Neural cell (in vitro differentiated cells): ENCODE results near the gene TIPARP.

Experiments used
- EZH2 ChIP-seq: fragments of 200-600, 300-800 bp; shearing (Covaris generic), sonication (generic); IDR thresholded peaks from 2 replicates; pipeline ENCODE4 v1.6.1; 2014; ENCODE audit warnings: antibody characterized with exemption, low read length, borderline replicate concordance, mild to moderate bottlenecking; ENCODE audit not compliant: insufficient read depth, poor library complexity, severe bottlenecking
- POLR2AphosphoS5 ChIP-seq: IDR thresholded peaks from 2 replicates; pipeline ENCODE4 v1.6.1; 2012
- RAD21 ChIP-seq: fragments of 450-650 bp; conservative IDR thresholded peaks from 2 replicates; pipeline ENCODE4 v1.6.1; 2014; ENCODE audit warnings: antibody characterized with exemption, mild to moderate bottlenecking, moderate library complexity
- TF ChIP-seq, protein P1 (sequence below): fragments of 450-650 bp; IDR thresholded peaks from 2 replicates; pipeline ENCODE4 v1.5.1; 2014; ENCODE audit warnings: antibody characterized with exemption, mild to moderate bottlenecking, moderate library complexity; ENCODE audit not compliant: poor library complexity, severe bottlenecking

DNA sequence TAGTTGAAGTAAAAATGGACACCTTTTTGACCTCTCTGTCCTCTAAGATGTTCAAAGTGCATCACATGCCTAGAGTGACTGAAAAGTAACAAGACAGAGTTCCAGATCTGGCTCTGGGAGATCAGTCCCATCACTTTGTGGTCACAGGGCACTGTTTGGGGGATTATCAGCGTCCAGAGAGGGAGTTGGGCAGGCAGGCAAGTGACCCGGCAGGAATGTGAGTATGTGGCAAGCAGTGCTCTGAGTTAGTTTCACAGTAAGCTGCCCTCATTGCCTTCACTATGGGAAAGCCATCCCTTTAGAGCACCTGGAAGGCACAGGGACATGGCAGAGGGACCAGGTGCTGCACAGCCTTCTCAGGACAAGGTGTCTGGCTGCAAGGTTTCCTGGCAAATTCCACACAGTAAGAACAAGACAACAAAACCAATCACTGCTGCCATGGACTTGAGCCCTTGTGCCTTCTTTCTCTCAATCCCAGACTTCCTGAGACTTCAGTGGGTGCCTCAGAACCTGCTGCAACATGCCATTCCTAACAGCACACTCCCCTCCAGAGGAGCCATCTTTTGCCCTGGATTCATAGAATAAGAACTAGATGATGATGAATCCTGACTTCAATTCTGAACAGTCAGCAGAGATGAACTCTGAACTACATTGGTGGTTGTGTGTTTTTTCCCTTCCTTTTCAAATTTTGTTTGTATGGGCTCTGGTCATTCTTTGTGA lies 55.2 kb downstream of the TIPARP start:
- TF ChIP-seq, protein P1, sequence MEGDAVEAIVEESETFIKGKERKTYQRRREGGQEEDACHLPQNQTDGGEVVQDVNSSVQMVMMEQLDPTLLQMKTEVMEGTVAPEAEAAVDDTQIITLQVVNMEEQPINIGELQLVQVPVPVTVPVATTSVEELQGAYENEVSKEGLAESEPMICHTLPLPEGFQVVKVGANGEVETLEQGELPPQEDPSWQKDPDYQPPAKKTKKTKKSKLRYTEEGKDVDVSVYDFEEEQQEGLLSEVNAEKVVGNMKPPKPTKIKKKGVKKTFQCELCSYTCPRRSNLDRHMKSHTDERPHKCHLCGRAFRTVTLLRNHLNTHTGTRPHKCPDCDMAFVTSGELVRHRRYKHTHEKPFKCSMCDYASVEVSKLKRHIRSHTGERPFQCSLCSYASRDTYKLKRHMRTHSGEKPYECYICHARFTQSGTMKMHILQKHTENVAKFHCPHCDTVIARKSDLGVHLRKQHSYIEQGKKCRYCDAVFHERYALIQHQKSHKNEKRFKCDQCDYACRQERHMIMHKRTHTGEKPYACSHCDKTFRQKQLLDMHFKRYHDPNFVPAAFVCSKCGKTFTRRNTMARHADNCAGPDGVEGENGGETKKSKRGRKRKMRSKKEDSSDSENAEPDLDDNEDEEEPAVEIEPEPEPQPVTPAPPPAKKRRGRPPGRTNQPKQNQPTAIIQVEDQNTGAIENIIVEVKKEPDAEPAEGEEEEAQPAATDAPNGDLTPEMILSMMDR: no peak
- TF ChIP-seq RAD21 (no peak), POLR2AphosphoS5 (no peak), EZH2 (no peak)
